ENCODE data around the gene UVRAG.
"Not testable (repeated sequence)": the region's sequence is repeated elsewhere in the genome, so short reads cannot be mapped to it uniquely, and the experiment has no call there.

Gene UVRAG

DNA sequence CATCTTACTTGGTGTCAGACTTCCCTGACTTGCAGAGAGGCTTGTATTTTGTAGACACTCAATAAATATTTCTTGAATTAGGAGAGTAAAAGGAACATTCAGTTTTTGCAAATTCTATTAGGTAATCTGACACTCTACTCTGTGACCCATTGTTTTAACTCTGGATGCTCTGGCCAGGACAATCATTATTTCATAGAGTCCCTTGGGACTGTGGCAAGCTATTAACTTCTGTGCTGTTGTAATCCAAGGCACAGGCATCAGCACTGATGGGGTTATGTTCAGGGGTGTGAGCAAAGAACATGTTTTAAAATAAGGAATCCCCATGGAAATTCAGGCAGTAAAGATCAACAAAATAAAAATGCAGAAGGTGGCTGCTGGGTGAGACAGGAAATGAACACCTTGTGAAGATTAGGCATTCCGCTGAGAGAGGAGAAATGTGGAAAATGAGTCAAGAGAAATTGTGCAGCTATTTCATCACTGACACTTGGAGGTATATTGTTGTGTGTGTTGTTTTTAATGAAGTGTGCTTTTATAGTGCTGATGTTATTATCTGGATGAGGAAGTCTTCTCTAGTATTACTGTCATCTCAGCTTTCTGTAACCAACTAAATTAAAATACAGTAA, 216.1 kb downstream of the UVRAG start:
- no peak for DNase-seq

DNA sequence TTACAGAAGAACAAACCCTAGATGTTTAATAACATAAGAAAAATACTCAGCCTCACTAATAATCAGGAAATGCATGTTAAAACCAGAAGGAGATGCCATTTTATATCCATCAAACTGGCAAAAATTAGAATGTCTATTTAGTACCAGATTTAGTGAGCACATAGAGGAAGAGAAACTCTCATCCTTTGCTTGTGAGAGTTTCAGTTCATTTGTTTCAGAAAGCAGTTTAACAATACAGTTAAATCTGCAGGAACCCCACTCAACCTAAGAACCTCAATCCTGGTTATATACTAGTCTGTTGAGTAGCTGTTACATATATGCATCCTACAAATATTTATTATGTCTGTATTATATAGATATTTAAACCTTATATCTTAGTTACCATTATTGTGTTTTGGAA, 218.7 kb downstream of the UVRAG start:
- no peak for DNase-seq

DNA sequence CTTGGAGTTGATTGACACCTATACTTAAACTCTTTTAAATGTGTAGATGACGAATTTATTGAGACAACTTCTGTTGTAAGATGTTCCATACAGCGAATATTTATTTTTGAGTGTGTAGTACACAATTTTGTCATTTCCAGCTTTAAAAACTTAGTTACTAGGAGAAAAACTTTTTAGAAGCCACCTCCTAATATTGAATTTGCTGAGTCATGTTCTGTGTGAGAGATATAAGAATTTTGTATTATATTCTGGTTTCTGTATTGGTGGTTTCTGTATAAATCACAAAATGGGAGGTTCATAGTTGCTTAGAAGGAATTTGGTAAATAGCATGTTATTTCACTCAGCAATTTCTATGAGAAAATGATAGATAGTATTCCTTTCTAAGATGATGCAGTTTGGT, 220.0 kb downstream of the UVRAG start:
- DNase-seq = no peak

DNA sequence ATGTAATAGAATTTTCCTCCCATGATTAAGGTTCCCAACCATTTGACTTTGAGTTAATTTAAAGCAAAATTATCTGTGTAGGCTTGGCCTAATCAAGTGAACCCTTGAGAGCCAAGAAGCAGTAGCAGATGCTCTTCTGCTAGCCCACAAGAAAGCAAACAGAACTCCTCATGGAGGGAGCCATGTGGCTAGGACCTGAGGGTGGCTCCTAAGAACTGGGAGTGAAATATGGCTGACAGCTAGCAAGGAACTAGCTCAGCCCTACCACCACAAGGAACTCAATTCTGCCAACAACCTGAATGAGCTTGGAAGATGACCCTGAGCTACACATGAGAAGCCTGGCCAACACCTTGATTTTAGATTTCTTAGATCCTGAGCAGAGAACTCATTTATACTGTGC, 223.6 kb downstream of the UVRAG start:
- no peak for DNase-seq

DNA sequence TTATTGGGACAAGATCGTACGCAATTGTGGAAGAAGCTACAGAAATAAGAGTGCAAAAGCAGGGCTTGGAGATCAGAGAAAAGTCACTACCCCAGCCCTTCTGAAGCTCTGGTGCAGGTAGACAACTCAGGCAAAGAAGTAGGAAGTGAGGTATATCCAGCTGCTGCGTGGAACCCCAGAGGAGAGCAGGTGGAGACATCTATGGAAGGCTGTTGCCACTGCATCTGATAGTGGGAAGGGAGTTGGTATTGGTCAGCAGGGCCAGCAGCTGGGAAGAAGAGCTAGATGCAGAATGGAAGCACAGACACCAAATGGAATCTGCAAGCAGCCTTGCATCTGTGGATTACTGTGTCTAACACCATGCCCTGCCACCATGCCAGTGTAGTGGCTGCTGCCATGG, 226.2 kb downstream of the UVRAG start:
- DNase-seq = no peak

DNA sequence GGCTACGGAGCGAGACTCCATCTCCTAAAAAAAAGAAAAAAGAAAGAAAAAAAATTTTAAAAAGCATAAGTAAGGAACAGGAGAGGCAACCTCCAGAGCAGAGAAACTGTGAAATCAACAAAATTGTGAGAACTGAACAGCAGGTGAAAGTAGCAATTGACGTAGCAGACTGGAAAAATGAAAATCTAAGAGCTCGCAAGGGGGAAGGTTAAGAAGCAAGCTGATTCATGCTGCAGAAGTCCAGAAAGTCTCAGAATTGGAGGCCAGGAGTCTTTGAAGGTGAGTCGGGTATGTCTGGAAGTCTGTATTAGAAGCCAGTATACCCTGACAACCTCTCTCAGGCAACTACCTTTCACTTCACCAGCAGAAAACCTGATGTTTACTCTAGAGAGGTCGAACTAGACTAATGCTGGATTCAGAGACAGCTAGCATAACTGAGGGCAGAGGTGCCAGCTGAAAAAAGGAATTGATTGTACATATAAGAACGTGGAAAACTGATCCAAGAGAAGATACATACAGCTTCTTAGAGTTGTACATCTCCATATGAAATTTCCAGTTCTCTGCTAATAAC, 229.8 kb downstream of the UVRAG start:
- no peak for DNase-seq

DNA sequence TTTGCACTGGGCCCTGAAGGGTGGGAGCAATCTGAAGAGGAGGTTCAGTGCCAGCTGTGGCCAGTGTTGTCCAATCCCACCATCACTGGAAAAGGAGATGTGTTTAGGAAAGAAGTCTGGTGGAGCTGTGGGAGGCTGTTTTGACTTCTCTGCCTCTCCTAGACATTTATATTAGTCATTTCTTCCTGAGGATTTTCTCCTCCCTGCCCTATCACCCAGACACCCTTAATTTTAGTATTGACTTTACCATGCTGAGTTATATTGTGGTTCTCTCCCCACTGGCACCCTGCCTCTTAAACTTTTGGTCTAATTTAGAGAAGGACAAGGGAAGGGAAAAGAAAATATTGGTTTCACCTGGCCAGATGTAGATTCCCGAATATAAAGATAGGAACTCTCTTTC, 232.2 kb downstream of the UVRAG start:
- DNase-seq = no peak

DNA sequence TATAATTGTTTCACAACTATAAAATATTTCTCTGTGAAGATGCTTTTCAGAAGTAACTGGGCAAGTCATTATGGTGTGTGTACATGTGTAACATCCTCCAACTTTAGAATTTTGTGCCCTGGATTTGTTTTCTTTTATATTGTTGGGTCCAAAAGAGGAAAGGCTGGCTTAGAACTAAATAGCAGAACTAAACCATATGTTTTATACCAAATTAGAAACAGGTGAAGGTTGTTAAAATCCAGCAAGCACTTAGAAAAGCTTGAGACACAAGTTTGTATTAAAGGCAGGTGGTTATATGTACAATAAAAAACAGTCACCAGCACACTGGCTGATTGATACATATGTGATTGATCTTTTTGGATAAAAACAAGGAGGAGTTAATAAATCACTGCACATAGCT, 232.8 kb downstream of the UVRAG start:
- DNase-seq = no peak

DNA sequence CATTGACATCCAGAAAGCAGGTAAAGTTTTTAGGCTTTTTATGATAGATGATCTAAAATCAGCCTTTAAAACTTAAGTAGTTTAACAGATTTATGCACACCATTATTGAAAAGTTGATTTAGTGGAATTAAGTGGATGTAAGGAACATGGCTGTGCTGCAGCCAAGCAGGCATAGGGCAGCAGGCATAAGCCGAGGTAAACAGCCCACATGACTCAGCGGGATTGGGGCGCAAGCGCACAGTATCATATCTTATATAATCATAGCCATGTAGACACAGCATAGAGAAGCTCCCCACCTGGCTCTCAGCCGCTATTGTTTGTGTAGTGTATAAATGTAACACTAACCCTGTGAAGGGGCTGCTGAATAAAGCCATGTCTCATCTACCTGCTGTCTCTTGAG, 233.8 kb downstream of the UVRAG start:
- no peak for DNase-seq

DNA sequence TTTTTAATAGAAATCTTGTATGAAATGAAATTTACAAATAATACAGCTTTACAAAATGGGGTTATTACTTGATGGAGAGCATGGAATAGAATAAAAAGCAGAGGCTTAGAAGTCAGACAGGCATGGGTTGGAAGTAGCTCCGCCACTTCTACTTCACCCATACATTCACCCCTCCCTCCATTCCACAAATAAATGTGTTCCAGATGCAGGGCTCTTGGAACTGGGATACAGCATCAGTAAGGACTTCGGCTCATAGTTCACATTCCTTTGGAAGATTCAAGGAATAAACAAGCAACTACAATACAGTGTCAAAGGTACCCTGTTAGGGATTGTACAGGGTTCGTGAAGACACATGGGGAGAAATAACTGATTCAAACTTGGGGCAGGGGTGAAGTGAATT, 234.5 kb downstream of the UVRAG start:
- no peak for DNase-seq

DNA sequence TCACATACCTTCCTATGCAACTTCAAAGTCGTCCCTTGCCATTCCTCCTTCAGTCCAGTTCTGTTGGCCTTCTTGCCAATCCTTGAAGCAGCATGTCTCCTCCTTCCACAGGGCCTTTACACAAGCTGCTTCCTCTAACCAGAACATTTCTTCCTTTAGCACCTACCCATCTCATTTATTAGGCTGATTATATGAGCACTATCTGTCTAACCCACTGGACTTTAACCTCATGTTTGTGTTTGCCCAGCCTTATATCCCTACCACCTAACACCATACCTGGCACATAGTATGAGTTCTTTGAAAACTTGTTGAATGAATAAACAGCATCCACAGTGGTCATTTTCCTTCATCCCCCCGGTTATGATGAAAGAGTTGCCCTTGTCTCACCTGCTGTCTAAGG, 236.9 kb downstream of the UVRAG start:
- no peak for DNase-seq

DNA sequence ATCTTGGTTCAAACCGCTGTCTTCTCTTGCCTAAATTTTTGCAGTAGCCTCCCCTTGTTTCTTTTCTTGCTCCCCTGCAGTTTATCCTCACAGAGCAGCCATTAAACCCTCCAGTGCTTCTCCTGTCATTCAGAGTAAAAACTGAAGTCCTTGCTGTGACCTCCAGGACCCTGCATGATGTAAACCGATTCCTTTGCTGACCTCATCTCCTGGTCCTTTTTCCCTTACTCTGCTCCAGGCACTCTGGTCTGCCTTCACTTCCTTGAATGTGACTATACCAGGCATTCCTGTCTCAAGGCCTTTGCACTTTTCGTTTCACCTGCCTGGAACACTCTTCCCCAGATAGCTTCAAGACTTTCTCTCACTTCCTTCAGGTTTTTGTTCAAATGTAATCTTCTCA, 239.3 kb downstream of the UVRAG start:
- DNase-seq = no peak

DNA sequence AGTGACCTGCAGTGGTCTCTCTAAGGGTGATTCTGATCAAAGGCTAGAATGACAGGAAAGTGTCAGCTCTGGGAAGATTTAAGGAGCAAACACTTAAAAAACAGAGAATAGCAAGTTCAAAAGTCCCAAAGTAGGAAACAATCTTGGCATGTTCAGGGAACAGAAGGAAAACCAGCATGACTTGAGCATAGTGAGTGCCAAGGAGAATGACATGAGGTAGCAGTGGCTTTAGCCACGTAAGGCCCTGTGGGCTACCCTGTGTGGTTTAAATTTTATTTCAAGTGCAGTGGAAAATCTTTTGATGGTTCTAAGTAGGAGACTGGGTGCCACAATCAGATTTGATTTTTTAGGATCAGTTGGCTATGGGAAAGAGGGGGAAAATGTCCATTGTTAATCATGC, 241.9 kb downstream of the UVRAG start:
- no peak for DNase-seq

DNA sequence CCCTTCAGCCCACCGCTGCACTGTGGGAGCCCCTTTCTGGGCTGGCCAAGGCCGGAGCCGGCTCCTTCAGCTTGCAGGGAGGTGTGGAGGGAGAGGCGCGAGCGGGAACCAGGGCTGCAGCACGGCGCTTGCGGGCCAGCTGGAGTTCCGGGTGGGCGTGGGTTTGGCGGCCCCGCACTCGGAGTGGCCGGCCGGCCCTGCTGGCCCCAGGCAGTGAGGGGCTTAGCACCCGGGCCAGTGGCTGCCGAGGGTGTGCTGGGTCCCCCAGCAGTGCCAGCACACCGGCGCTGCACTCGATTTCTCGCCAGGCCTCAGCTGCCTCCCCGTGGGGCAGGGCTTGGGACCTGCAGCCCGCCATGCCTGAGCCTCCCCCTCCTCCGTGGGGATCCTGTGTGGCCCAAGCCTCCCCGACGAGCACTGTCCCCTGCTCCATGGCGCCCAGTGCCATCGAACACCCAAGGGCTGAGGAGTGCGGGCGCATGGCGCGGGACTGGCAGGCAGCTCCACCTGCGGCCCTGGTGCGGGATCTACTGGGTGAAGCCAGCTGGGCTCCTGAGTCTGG, 245.5 kb downstream of the UVRAG start:
- DNase-seq = not testable (repeated sequence)

DNA sequence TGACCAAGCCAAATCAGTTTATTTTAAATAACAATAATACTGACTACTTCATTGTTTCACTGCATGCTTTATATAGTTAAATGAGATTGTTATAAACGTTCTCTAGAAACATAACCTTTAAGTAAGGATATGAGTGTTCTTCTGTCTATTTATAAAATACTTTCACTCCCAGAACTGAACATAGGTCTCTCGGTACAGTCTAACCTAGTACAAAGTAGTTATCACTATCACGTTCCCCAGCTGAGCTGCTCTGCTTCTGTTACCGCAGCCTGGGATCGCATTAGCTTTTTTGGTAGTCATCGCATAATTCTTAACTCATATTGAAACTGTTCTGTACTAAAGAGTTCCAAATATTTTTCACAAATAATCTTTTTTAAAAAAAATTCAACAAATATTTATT, 247.7 kb downstream of the UVRAG start:
- no peak for DNase-seq

DNA sequence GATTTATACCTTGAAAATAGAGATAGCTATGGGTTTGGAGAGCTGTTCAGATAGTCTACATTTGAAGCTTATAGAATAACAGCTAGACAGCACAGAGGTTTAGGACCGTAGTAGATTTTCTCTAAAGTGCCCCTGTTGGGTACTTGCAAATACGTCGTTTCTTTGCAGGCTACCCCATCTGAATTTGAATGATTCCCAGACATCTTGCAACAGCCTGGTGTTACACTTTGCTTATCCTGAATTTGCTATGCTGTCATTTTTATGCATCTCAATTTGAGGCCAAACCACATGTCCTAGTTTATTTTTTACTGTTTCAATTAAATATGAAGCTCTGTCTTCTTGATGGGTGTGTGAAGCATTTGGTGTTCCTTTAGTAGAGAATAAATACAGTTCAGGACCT, 249.2 kb downstream of the UVRAG start:
- no peak for DNase-seq

DNA sequence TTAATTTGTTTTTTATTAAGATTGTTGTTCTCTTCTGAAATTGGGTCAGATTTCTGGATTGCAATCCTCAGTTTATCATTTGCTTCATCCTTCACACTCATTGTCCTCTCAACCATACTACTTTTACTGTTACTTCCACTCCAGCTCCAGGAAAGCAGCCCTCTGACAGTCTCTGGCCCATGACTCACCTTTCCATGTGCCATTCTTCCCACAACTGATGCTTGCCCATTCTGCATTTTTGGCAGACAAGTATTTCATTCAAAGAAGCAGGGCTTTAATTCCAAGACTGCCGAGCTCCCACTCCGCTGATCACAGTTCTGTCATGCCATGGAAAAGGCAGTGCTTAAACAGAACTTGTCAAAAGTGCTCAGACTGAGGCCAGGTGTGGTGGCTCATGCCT, 252.1 kb downstream of the UVRAG start:
- DNase-seq = no peak

DNA sequence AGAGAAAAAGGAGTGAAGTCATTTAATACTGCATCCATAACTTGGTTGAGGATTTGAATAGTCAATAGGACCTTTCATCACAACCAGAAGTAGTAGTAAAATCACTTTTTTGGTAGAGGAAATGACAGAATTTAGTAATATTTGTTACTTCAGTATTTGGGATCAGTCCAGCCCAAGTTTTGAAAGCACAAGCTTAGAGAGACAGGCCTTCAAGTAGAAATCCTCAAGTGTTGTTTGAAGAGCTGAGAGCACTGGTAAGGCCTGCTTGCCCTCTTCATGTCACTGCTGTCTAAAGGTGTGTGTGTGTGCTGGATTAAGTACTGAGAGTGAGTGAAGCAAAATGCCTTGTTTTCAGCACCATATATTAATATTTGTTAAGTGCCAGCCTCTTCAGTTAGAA, 254.0 kb downstream of the UVRAG start:
- no peak for DNase-seq

DNA sequence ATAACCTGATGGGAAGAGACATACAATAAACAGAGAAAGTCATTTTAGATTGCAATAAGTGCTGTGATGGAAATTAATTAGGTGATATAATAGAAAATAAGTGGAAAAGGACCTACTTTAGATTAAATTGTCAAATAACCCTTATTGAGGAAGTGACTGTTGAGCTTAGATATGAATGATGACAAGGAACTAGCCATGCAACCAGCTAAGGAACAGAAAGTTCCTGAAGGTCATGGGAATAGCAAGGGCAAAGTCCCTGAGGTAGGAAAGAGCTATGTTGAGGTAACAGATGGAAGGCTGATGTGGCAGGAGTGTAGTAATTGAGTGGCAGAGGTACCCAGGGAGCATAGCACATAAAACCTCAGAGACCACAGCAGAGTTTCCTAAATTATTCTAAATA, 256.1 kb downstream of the UVRAG start:
- no peak for DNase-seq

DNA sequence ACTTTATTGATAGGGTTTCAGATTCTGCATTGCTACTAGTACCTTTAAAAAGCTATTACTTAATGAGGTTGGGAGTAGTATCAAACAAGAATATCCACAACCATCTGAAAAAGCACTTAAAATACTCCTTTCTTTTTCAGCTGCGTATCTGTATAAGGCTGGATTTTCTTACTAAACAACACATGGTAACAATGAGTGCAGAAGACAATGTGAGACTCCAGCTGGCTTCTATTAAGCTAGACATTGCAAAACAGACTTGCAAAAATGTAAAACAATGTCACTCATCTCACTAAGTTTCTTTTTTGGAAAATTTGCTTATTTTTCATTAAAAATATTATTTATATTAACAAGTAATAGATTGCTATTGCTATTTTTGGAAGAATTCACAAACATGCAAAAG, 258.7 kb downstream of the UVRAG start:
- DNase-seq = no peak

DNA sequence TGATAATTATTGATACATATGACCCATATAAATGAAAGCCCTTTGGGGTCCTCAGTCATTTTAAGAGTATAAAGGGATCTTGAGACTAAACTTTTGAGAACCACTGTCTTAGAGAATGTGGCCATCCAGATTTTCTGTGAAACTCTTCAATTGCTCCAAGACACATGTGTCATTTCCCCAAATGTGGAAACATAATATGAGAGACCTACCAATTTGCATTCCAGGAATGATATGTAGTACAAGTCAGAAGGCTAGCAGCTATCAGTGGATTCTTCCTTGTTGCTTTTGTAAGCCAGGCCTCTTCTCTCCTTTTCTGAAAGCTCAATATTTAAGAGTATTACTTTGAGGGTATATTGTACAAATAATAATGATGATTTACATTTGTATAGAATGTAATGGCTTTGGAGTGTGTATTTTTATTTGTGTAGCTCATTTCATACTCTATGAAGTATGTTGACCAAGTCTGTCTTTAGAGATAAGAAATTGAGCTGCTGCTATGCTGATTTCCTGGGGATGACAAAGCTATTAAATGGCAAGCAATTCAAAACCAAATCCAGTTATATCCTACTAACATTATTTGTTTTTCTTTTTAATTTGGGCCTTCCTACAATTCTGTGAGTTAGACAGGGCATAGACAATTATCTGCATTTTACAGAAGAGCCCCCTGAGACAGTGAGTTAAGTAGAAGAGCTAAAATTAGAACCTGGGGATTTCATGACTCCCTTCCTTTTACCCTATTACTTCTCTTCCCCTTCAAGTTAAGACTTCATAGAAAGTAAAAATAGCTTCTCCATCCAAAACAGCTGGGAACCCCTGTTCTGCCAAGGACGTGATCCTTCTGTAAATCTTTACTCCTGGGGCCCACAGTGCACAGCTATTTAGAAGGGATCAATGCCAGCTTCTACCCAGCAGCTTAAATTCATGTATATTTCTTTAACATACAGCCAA, 259.4 kb downstream of the UVRAG start:
- DNase-seq = no peak

DNA sequence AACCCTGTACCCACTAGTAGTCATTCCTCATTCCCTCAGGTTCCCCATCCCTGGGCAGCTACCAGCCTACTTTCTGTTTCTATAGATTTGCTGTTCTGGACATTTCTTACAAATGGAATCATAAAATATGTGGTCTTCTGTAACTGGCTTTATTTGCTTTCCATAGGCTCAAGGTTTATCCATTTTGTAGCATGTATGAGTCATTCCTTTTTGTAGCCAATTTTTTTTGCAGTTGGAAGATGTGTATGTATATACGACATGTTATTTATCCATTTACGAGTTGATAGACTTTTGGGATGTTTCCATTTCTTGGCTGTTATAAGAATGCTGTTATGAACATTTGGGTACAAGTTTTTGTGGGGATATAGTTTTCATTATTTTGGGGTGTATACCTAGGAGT, 260.7 kb downstream of the UVRAG start:
- no peak for DNase-seq

DNA sequence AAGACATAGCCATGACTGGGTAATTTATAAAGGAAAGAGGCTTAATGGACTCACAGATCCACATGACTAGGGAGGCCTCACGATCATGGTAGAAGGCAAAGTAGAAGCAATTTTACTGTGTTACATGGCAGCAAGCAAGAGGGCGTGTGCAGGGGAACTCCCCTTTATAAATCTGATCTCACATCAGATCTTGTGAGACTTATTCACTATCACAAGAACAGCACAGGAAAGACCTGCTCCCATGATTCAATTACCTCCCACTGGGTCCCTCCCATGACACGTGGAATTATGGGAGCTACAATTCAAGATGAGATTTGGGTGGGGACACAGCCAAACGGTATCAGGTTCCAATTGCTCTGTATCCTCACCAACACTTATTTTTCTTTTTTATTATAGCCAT, 261.2 kb downstream of the UVRAG start:
- DNase-seq = not testable (repeated sequence)

DNA sequence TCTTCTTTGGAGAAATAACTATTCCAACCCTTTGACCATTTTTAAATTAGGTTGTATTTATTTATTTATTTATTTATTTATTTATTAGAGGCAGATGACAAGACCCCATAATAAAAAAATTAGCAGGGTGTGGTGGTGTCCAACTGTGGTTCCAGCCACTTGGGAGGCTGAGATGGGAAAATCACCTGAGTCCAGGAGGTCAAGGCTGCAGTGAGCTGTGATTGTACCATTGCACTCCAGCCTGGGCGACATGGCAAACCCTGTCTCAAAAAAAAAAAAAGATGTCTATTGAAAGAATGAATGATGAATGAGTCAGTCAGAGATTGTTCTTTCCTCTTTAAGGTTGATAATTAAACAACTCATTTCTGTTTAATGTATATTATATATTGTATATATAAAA, 261.7 kb downstream of the UVRAG start:
- DNase-seq = no peak
